ENCODE results near the gene LGI4.

- TF ChIP-seq CTCF (IDR thresholded peaks at IDR 0.05; ENCODE audit: low read depth, low read length, missing input control) = no peak
- no peak for TF ChIP-seq GABPA (IDR thresholded peaks at IDR 0.05 in 1 of 2, conservative IDR thresholded peaks at IDR 0.05 in 1 of 2)
- no peak for TF ChIP-seq JUND (IDR thresholded peaks at IDR 0.05)
- TF ChIP-seq TAF1 (conservative IDR thresholded peaks at IDR 0.05) = no peak
- no peak for TF ChIP-seq YY1 (IDR thresholded peaks at IDR 0.05)
- no peak for TF ChIP-seq REST (IDR thresholded peaks at IDR 0.05)
- TF ChIP-seq MAX (IDR thresholded peaks at IDR 0.05) = no peak
- no peak for TF ChIP-seq ZBTB33 (IDR thresholded peaks at IDR 0.05)
Measured at GRCh38 chr19:35130761-35131720, 3.8 kb downstream of the LGI4 start.
